H1 (cell line): ENCODE measurements around the gene ACTN4. TPM values are rescaled to one million over a fixed set of nuclear protein-coding genes. Genes with fewer than 3 reads are reported as not detected.
A peak's percentile ranks its signal among the peaks of the same experiment; 100 is the strongest.

Experiments
- CTCF ChIA-PET: fragments of 300-600 bp; sonication (Branson Sonifier 250); formaldehyde crosslinking; loops from one replicate; lab custom pipeline; 2021; ENCODE audit not compliant: partially characterized antibody; lab: Charles Lee
- POLR2A ChIA-PET: fragments of 300-600 bp; sonication (Branson Sonifier 250); formaldehyde crosslinking; loops from one replicate; lab custom pipeline; 2021; ENCODE audit warnings: inconsistent platforms; ENCODE audit not compliant: partially characterized antibody; lab: Charles Lee
- DNase-seq, 2 experiments: peaks; one replicate each; pipeline versions ENCODE4 v3.0.0 to v3.0.0-alpha.2; 2010 to 2022; ENCODE audit warnings: low spot score in 2 of 2, low read depth in 1 of 2, mixed read lengths in 1 of 2
- FAIRE-seq: peaks from 2 replicates; lab custom pipeline; 2011; peaks lifted over from hg19 to GRCh38; lab: Jason Lieb, UNC
- H2AFZ ChIP-seq: 2 replicates; pipeline ENCODE4 v1.8.1; 2012; ENCODE audit warnings: low read length, inconsistent platforms
- H2AK5ac ChIP-seq: 2 replicates; pipeline ENCODE4 v1.6.1; 2013; ENCODE audit warnings: low read depth, low read length
- H2BK120ac ChIP-seq: replicated peaks from 2 replicates; pipeline ENCODE3; 2013; ENCODE audit warnings: low read depth, low read length, inconsistent platforms
- H2BK12ac ChIP-seq: 2 replicates; pipeline ENCODE4 v1.6.1; 2013; ENCODE audit warnings: low read depth, low read length
- H2BK15ac ChIP-seq: 2 replicates; pipeline ENCODE4 v1.6.1; 2013; ENCODE audit warnings: low read length
- H2BK20ac ChIP-seq: 2 replicates; pipeline ENCODE4 v1.6.1; 2013; ENCODE audit warnings: low read length
- H2BK5ac ChIP-seq: 2 replicates; pipeline ENCODE4 v1.6.1; 2013; ENCODE audit warnings: low read depth, low read length
- H3K14ac ChIP-seq: 2 replicates; pipeline ENCODE4 v1.6.1; 2013; ENCODE audit warnings: inconsistent platforms; ENCODE audit not compliant: insufficient read length
- H3K18ac ChIP-seq: 2 replicates; pipeline ENCODE4 v1.6.1; 2013; ENCODE audit warnings: low read length; ENCODE audit errors: extremely low read depth
- H3K23ac ChIP-seq: 2 replicates; pipeline ENCODE4 v1.6.1; 2013; ENCODE audit warnings: inconsistent platforms; ENCODE audit not compliant: insufficient read length
- H3K23me2 ChIP-seq: 2 replicates; pipeline ENCODE4 v1.6.1; 2013; ENCODE audit warnings: low read depth, low read length
- H3K27ac ChIP-seq: 2 replicates; pipeline ENCODE4 v1.6.1; 2011; ENCODE audit warnings: low read depth, low read length, inconsistent platforms
- H3K27me3 ChIP-seq, 4 experiments: replicated peaks in 1 of 4; 1 replicate in 1 of 4; 2 replicates in 3 of 4; pipeline versions ENCODE4 v1.6.1 to v1.8.1; 2011 to 2013; ENCODE audit warnings: low read length in 3 of 4, mild to moderate bottlenecking in 3 of 4, inconsistent platforms in 2 of 4, mixed read lengths in 2 of 4, moderate library complexity in 1 of 4; ENCODE audit not compliant: control insufficient read depth in 3 of 4, insufficient read depth in 3 of 4; ENCODE audit errors: extremely low read depth in 1 of 4
- H3K36me3 ChIP-seq, 4 experiments: 2 replicates each; pipeline versions ENCODE4 v1.6.1 to v1.8.1; 2011 to 2013; ENCODE audit warnings: mild to moderate bottlenecking in 4 of 4, low read length in 3 of 4, moderate library complexity in 2 of 4, control low read depth in 1 of 4, inconsistent platforms in 1 of 4; ENCODE audit not compliant: insufficient read depth in 4 of 4, control insufficient read depth in 2 of 4
- H3K4ac ChIP-seq: replicated peaks from 2 replicates; pipeline ENCODE3; 2013; ENCODE audit warnings: low read length, low read depth, mixed read lengths, inconsistent platforms; ENCODE audit not compliant: insufficient read length
- H3K4me1 ChIP-seq, 4 experiments: replicated peaks in 1 of 4; 1 replicate in 1 of 4; 2 replicates in 3 of 4; pipeline versions ENCODE4 v1.6.1 to v1.8.1; 2011 to 2013; ENCODE audit warnings: low read length in 3 of 4, inconsistent platforms in 2 of 4, mixed read lengths in 1 of 4; ENCODE audit not compliant: insufficient read depth in 4 of 4, control insufficient read depth in 3 of 4
- H3K4me2 ChIP-seq, 2 experiments: 2 replicates each; pipeline versions ENCODE4 v1.6.1 to v1.8.1; 2011 to 2013; ENCODE audit warnings: low read depth in 2 of 2, low read length in 2 of 2, control low read depth in 1 of 2, inconsistent platforms in 1 of 2, mild to moderate bottlenecking in 1 of 2; ENCODE audit not compliant: insufficient read depth in 1 of 2
- H3K4me3 ChIP-seq, 4 experiments: fragments of 200-600, 300-600 bp in 1 of 4; sonication (generic), shearing (Covaris generic), sonication (Bioruptor Twin) in 1 of 4; 2 replicates each; pipeline versions ENCODE4 v1.5.1 to v1.8.1; 2011 to 2016; ENCODE audit warnings: low read length in 4 of 4, low read depth in 3 of 4, control low read depth in 2 of 4, inconsistent platforms in 2 of 4, mild to moderate bottlenecking in 2 of 4, mixed read lengths in 1 of 4, moderate library complexity in 1 of 4; ENCODE audit not compliant: insufficient read depth in 2 of 4; ENCODE audit errors: extremely low read depth in 1 of 4
- H3K56ac ChIP-seq: replicated peaks from 2 replicates; pipeline ENCODE3; 2013; ENCODE audit warnings: low read depth, mild to moderate bottlenecking, mixed read lengths, low read length, inconsistent platforms; ENCODE audit not compliant: insufficient read length
- H3K79me1 ChIP-seq: 2 replicates; pipeline ENCODE4 v1.6.1; 2013; ENCODE audit warnings: low read depth, low read length, control low read depth
- H3K79me2 ChIP-seq, 2 experiments: 2 replicates each; pipeline versions ENCODE4 v1.6.1 to v1.8.1; 2012 to 2013; ENCODE audit warnings: low read length in 2 of 2, mild to moderate bottlenecking in 2 of 2, inconsistent platforms in 1 of 2; ENCODE audit not compliant: insufficient read depth in 2 of 2, control insufficient read depth in 1 of 2
- H3K9ac ChIP-seq, 4 experiments: replicated peaks in 1 of 4; 1 replicate in 1 of 4; 2 replicates in 3 of 4; pipeline versions ENCODE4 v1.6.1 to v1.8.1; 2011 to 2013; ENCODE audit warnings: low read depth in 3 of 4, low read length in 3 of 4, control low read depth in 2 of 4, mild to moderate bottlenecking in 2 of 4, moderate library complexity in 2 of 4, inconsistent platforms in 1 of 4; ENCODE audit errors: extremely low read depth in 1 of 4
- H3K9me3 ChIP-seq, 2 experiments: 2 replicates each; pipeline versions ENCODE4 v1.6.1 to v1.8.1; 2012 to 2013; ENCODE audit warnings: mild to moderate bottlenecking in 2 of 2, moderate library complexity in 2 of 2, control low read depth in 1 of 2, inconsistent platforms in 1 of 2, low read depth in 1 of 2, low read length in 1 of 2, mixed read lengths in 1 of 2; ENCODE audit not compliant: insufficient read depth in 2 of 2
- H4K20me1 ChIP-seq, 2 experiments: replicated peaks in 1 of 2; 2 replicates each; pipeline versions ENCODE3 to v1.8.1; 2011 to 2013; ENCODE audit warnings: inconsistent platforms in 2 of 2, low read length in 2 of 2, mild to moderate bottlenecking in 1 of 2; ENCODE audit not compliant: insufficient read depth in 2 of 2, control insufficient read depth in 1 of 2
- H4K5ac ChIP-seq: 2 replicates; pipeline ENCODE4 v1.6.1; 2013; ENCODE audit warnings: low read length, low read depth, mixed read lengths, inconsistent platforms; ENCODE audit not compliant: insufficient read length
- H4K8ac ChIP-seq: 2 replicates; pipeline ENCODE4 v1.8.0; 2013; ENCODE audit warnings: mild to moderate bottlenecking, moderate library complexity, low read length, inconsistent platforms; ENCODE audit not compliant: insufficient read depth; ENCODE audit errors: extremely low read depth
- H4K91ac ChIP-seq: replicated peaks from 2 replicates; pipeline ENCODE3; 2013; ENCODE audit warnings: low read length, mixed read lengths, inconsistent platforms; ENCODE audit not compliant: insufficient read length
- EZH2 ChIP-seq: fragments of 200-600 bp; sonication (generic); IDR thresholded peaks from 2 replicates; pipeline ENCODE4 v1.7.1; 2012; ENCODE audit warnings: low read depth, mild to moderate bottlenecking, moderate library complexity, low read length, inconsistent platforms; ENCODE audit not compliant: severe bottlenecking
- WGBS, 2 experiments: shearing (Covaris generic) in 1 of 2; methylation state at CpG; one replicate each; pipeline versions ENCODE4 v1.1.6 to v1.1.7; 2013 to 2015; ENCODE audit warnings: low lambda C conversion rate in 2 of 2, mixed read lengths in 2 of 2, inconsistent platforms in 1 of 2, low coverage in 1 of 2, missing lambda C conversion rate in 1 of 2; ENCODE audit not compliant: insufficient replicate concordance in 2 of 2, insufficient coverage in 1 of 2, insufficient read length in 1 of 2; ENCODE audit errors: extremely low coverage in 1 of 2, missing lambda C conversion rate in 1 of 2; 5-methylcytosine and 5-hydroxymethylcytosine counted together
- polyA plus RNA-seq, 7 experiments: library from polyadenylated mRNA; depleted of rRNA in 3 of 7; stranded (reverse) in 5 of 7; unstranded in 2 of 7; fragments of >200 nt in 5 of 7; fragments of 200-250 nt in 2 of 7; gene quantifications; 1 replicate in 5 of 7; 2 replicates in 1 of 7; 4 replicates in 1 of 7; pipeline versions ENCODE4 v1.2.1 to v1.2.3, GENCODE V29; 2011 to 2013; ENCODE audit warnings: missing spikeins in 2 of 7, mixed read lengths in 2 of 7
- total RNA-seq: library from RNA; stranded (reverse); fragmentation: NEBNext Ultra II Directional; extraction: Animal tissue kit (Norgen Biotek cat#: 25700); gene quantifications from 2 replicates; pipeline ENCODE4 v1.2.1, GENCODE V29; 2021
- TF ChIP-seq, protein P1 (sequence below), 3 experiments: IDR thresholded peaks; 1 replicate in 2 of 3; 2 replicates in 1 of 3; pipeline versions ENCODE4 v1.5.1 to v1.6.1; 2011; ENCODE audit warnings: low read length in 3 of 3, mild to moderate bottlenecking in 3 of 3, inconsistent platforms in 2 of 3, low read depth in 1 of 3, moderate library complexity in 1 of 3; ENCODE audit not compliant: insufficient read depth in 1 of 3; ENCODE audit errors: control extremely low read depth in 1 of 3

ACTN4 gene
- total and polyA plus RNA-seq, 2 of the 8 experiments (the other 6 are each of a cell fraction or from before 2014, with no cell fraction given): 211 to 520 TPM

DNA sequence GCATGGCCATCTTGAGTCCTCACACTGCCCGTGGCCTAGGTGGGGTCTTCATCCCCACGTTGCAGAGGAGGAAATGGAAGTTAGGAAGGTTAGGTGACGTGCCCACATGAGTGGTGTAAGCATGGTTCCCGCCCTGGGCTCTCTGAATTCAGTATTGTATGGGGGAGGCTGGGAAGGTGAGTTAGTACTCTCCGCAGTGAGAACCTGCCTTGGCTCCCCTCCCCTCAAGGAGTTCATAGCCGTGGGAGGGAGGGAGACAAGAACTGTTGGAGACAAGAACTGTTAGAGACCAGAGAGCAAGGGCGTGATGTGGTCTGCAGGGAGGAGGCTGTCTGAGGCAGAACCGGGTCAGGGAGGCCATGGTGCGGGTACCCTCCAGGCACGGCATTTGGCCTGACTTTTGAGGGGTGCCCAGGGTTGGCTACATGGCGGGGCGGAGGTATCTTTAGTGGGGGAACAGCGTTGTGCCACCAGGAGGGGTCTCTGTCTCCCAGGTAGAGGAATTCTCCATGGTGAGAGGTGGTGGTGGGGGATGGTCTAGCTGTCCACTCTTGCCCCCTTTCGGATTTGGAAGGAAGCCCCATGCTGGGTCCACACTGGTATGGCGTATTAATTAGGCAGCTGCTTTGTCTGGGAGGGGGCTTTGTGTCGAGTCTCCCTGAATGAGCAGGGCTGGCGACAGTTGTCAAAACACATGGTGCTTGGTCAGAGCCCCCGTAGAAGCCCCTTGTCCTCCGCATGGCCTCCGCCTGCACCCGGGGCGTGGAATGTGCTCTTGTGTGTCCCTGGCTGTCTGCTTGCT lies 51.0 kb downstream of the ACTN4 start:
- Histone ChIP-seq H3K9me3 (no peaks in the 10 kb centered on the region), H3K56ac (no peak overlapping the region), H3K23ac (no peak overlapping the region), H2AK5ac (peak overlapping the region; percentile 56), H3K4ac (peak overlapping the region; percentile 75)
- DNase-seq: no peak
- TF ChIP-seq EZH2: no peak
- TF ChIP-seq, protein P1, sequence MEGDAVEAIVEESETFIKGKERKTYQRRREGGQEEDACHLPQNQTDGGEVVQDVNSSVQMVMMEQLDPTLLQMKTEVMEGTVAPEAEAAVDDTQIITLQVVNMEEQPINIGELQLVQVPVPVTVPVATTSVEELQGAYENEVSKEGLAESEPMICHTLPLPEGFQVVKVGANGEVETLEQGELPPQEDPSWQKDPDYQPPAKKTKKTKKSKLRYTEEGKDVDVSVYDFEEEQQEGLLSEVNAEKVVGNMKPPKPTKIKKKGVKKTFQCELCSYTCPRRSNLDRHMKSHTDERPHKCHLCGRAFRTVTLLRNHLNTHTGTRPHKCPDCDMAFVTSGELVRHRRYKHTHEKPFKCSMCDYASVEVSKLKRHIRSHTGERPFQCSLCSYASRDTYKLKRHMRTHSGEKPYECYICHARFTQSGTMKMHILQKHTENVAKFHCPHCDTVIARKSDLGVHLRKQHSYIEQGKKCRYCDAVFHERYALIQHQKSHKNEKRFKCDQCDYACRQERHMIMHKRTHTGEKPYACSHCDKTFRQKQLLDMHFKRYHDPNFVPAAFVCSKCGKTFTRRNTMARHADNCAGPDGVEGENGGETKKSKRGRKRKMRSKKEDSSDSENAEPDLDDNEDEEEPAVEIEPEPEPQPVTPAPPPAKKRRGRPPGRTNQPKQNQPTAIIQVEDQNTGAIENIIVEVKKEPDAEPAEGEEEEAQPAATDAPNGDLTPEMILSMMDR (IDR thresholded peaks at IDR 0.05; ENCODE audit: control extremely low read depth in 1 of 3, insufficient read depth in 1 of 3, low read depth in 1 of 3, low read length in 3 of 3): peak; percentile 20 to 23 (median 20); a peak in 3 of 4 replicates
- TF ChIP-seq, all 59 proteins: peak for 1
- Histone ChIP-seq H2BK20ac (no peak overlapping the region), H2BK120ac (no peak overlapping the region), H3K27me3 (no peaks in the 10 kb centered on the region; a peak in 1 of 7 replicates), H3K18ac (peak overlapping the region; percentile 82), H4K8ac (peak overlapping the region; percentile 45; the same call in 1 of the 2 replicates), H3K27ac (no peak overlapping the region), H3K36me3 (peaks cover 9 to 32% (median 17%) of the 10 kb centered on the region in 4 experiments), H4K5ac (peak overlapping the region; percentile 10), H2AFZ (no peak overlapping the region), H3K79me1 (peaks cover 35% of the 10 kb centered on the region), H2BK15ac (no peak overlapping the region; the same call in 1 of the 2 replicates), H3K9ac (peak overlapping the region in 2 of 4 experiments; percentile 8 to 15; a peak in 2 of 7 replicates), H4K91ac (peak overlapping the region; percentile 35), H2BK5ac (peak overlapping the region; percentile 64), H3K14ac (no peak overlapping the region), H3K4me3 (no peak overlapping the region), H4K20me1 (peaks cover 16 to 29% of the 10 kb centered on the region in 2 experiments), H3K4me2 (no peak overlapping the region), H3K79me2 (peaks cover 0 to 60% of the 10 kb centered on the region in 2 experiments; a peak in 2 of 4 replicates), H2BK12ac (peak overlapping the region; percentile 50; the same call in 1 of the 2 replicates), H3K4me1 (peaks cover 0 to 21% (median 13%) of the 10 kb centered on the region in 4 experiments; a peak in 6 of 7 replicates), H3K23me2 (no peaks in the 10 kb centered on the region)
- ChIA-PET CTCF (interaction anchor here (0.6 to 6.2 kb wide), 5 partner anchors 8 to 142 kb away, joined by 3 to 39 read pairs (median 4); no protein-coding TSS in a partner anchor), POLR2A (interaction anchor here (0.5 to 3.5 kb wide), 5 partner anchors 12 to 51 kb away, joined by 3 to 15 read pairs (median 3); partner anchors contain the start of gene ACTN4)
- 84% methylated on average over 22 of the region's 22 CpGs; no CpG with 5 or more reads in 1 of the 2 experiments for WGBS, 2 experiments
- FAIRE-seq: no peak
